HEK293 (cell line): ENCODE measurements around the gene RSRC1.

Source experiments
- CTCF ChIA-PET: fragments of 350-600 bp; formaldehyde crosslinking; extraction: SDS; loops from one replicate; lab custom pipeline; 2021; ENCODE audit warnings: antibody characterized with exemption; lab: Yijun Ruan, JAX
- POLR2A ChIA-PET: fragments of 300-600 bp; formaldehyde crosslinking; extraction: SDS; loops from one replicate; lab custom pipeline; 2020; ENCODE audit warnings: antibody characterized with exemption, inconsistent platforms; lab: Yijun Ruan, JAX
- H3K27ac ChIP-seq: fragments of 200-500 bp; sonication (Bioruptor generic); 2 replicates; pipeline ENCODE4 v1.5.1; 2014; ENCODE audit warnings: low read depth, low read length, control low read depth, inconsistent platforms; ENCODE audit errors: extremely low read depth
- H3K36me3 ChIP-seq, 2 experiments: fragments of 200-500 bp in 1 of 2; sonication (Bioruptor generic) in 1 of 2; 1 replicate in 1 of 2; 2 replicates in 1 of 2; pipeline ENCODE4 v1.5.1; 2014 to 2017; ENCODE audit warnings: inconsistent platforms in 2 of 2, low read length in 2 of 2; ENCODE audit not compliant: control insufficient read depth in 2 of 2, insufficient read depth in 1 of 2
- H3K4me1 ChIP-seq: fragments of 200-500 bp; sonication (Bioruptor generic); 2 replicates; pipeline ENCODE4 v1.5.1; 2014; ENCODE audit warnings: mild to moderate bottlenecking, low read length, inconsistent platforms; ENCODE audit not compliant: control insufficient read depth, insufficient read depth
- H3K4me3 ChIP-seq: 2 replicates; pipeline ENCODE4 v1.5.1; 2011; ENCODE audit warnings: low read depth, mild to moderate bottlenecking, control low read depth, low read length, moderate library complexity
- H3K9me3 ChIP-seq: fragments of 200-500 bp; sonication (Bioruptor generic); 2 replicates; pipeline ENCODE4 v1.5.1; 2014; ENCODE audit warnings: low read depth, low read length, inconsistent platforms; ENCODE audit not compliant: control insufficient read depth, insufficient read depth
- CTCF ChIP-seq: fragments of 450-650 bp; formaldehyde crosslinking; IDR thresholded peaks from 2 replicates; pipeline ENCODE4 v1.5.1; 2016; ENCODE audit warnings: missing biosample characterization, missing genetic modification characterization
- ELK4 ChIP-seq: IDR thresholded peaks from 2 replicates; pipeline ENCODE4 v1.6.1; 2011; ENCODE audit warnings: mild to moderate bottlenecking, low read depth, low read length, borderline replicate concordance
- GLI2 ChIP-seq: fragments of 450-650 bp; formaldehyde crosslinking; IDR thresholded peaks from 2 replicates; pipeline ENCODE4; 2017; ENCODE audit warnings: missing biosample characterization, missing genetic modification characterization, low read depth, borderline replicate concordance
- KLF16 ChIP-seq: fragments of 450-650 bp; formaldehyde crosslinking; IDR thresholded peaks from 2 replicates; pipeline ENCODE4 v1.5.1; 2017; ENCODE audit warnings: missing biosample characterization, missing genetic modification characterization
- KLF7 ChIP-seq: fragments of 450-650 bp; formaldehyde crosslinking; IDR thresholded peaks from 2 replicates; pipeline ENCODE4 v1.5.1; 2016; ENCODE audit warnings: missing biosample characterization, missing genetic modification characterization, borderline replicate concordance
- PATZ1 ChIP-seq: fragments of 450-650 bp; formaldehyde crosslinking; IDR thresholded peaks from 2 replicates; pipeline ENCODE4 v1.5.1; 2016; ENCODE audit warnings: missing biosample characterization, missing genetic modification characterization
- PRDM4 ChIP-seq: fragments of 450-650 bp; formaldehyde crosslinking; IDR thresholded peaks from 2 replicates; pipeline ENCODE4 v1.5.1; 2017; ENCODE audit warnings: missing biosample characterization, missing genetic modification characterization
- TRIM28 ChIP-seq: IDR thresholded peaks from 2 replicates; pipeline ENCODE4 v1.6.1; 2011; ENCODE audit warnings: low read length, control low read depth, borderline replicate concordance
- ZNF175 ChIP-seq: fragments of 450-650 bp; formaldehyde crosslinking; IDR thresholded peaks from 2 replicates; pipeline ENCODE4 v1.5.1; 2016; ENCODE audit warnings: missing biosample characterization, missing genetic modification characterization
- ZNF2 ChIP-seq: fragments of 450-650 bp; formaldehyde crosslinking; IDR thresholded peaks from 2 replicates; pipeline ENCODE4 v1.5.1; 2016; ENCODE audit warnings: missing biosample characterization, missing genetic modification characterization
- ZNF354C ChIP-seq: fragments of 450-650 bp; formaldehyde crosslinking; IDR thresholded peaks from 2 replicates; pipeline ENCODE4 v1.5.1; 2016; ENCODE audit warnings: missing biosample characterization, missing genetic modification characterization, low read depth, borderline replicate concordance
- ZNF362 ChIP-seq: fragments of 450-650 bp; formaldehyde crosslinking; IDR thresholded peaks from 2 replicates; pipeline ENCODE4 v1.5.1; 2016; ENCODE audit warnings: missing biosample characterization, missing genetic modification characterization
- ZNF37A ChIP-seq: fragments of 450-650 bp; IDR thresholded peaks from 2 replicates; pipeline ENCODE4 v1.5.1; 2018; ENCODE audit warnings: missing biosample characterization, missing genetic modification characterization
- ZNF433 ChIP-seq: fragments of 450-650 bp; formaldehyde crosslinking; IDR thresholded peaks from 2 replicates; pipeline ENCODE4 v1.5.1; 2016; ENCODE audit warnings: missing biosample characterization, missing genetic modification characterization, low read depth
- ZNF510 ChIP-seq: fragments of 450-650 bp; formaldehyde crosslinking; IDR thresholded peaks from 2 replicates; pipeline ENCODE4 v1.5.1; 2018; ENCODE audit warnings: mild to moderate bottlenecking, missing genetic modification characterization, missing biosample characterization; ENCODE audit not compliant: insufficient replicate concordance
- ZNF555 ChIP-seq: fragments of 450-650 bp; formaldehyde crosslinking; conservative IDR thresholded peaks from 2 replicates; pipeline ENCODE4 v1.5.1; 2017; ENCODE audit warnings: missing biosample characterization, mild to moderate bottlenecking, missing genetic modification characterization, inconsistent platforms
- ZNF747 ChIP-seq: fragments of 450-650 bp; formaldehyde crosslinking; IDR thresholded peaks from 2 replicates; pipeline ENCODE4 v1.5.1; 2016; ENCODE audit warnings: missing biosample characterization, missing genetic modification characterization

The RSRC1 gene

GRCh38 chr3:158452334-158452733, 342.4 kb downstream of the RSRC1 start:
- H3K9me3 ChIP-seq, result no peaks in the 10 kb centered on the region
- POLR2A ChIA-PET, result no interaction called here
- CTCF ChIA-PET, result no interaction called here

More at GRCh38 chr3:158452334-158452733, 342.4 kb downstream of the RSRC1 start:
- no peak overlapping the region for H3K27ac ChIP-seq
- no peaks in the 10 kb centered on the region for H3K4me1 ChIP-seq
- no peaks in the 10 kb centered on the region for H3K36me3 ChIP-seq
- no peak overlapping the region for H3K4me3 ChIP-seq
- no peak for TF ChIP-seq ZNF362 (tag by site-specific recombination)
- TF ChIP-seq ZNF747 (tag by site-specific recombination), result no peak
- no peak for TF ChIP-seq ZNF433
- TF ChIP-seq CTCF (tag by site-specific recombination), result no peak
- no peak for TF ChIP-seq ZNF2 (tag by site-specific recombination)
- TF ChIP-seq ZNF175, result no peak
- TF ChIP-seq ELK4, result no peak
- TF ChIP-seq PATZ1, result no peak
- no peak for TF ChIP-seq KLF7
- TF ChIP-seq ZNF354C (tag by site-specific recombination), result no peak
- no peak for TF ChIP-seq ZNF555 (tag by site-specific recombination)
- TF ChIP-seq ZNF510 (tag by site-specific recombination), result no peak
- TF ChIP-seq GLI2, result no peak
- no peak for TF ChIP-seq ZNF37A (tag by site-specific recombination)
- TF ChIP-seq KLF16 (tag by site-specific recombination), result no peak
- no peak for TF ChIP-seq TRIM28
- no peak for TF ChIP-seq PRDM4 (tag by site-specific recombination)
